Measurements from ENCODE around the gene RAB4B.

- no peak for TF ChIP-seq EZH2 (IDR thresholded peaks at IDR 0.05; ENCODE audit: borderline replicate concordance, insufficient read depth, low read depth, low read length, poor library complexity, severe bottlenecking)
- TF ChIP-seq CTCF (IDR thresholded peaks at IDR 0.05), result no peak
These were observed 8.3 kb downstream of the RAB4B start for GRCh38 chr19:40786060-40787037.

All from B cell (primary cell).